ENCODE results near the gene PRICKLE3.

The PRICKLE3 gene

GRCh38 chrX:49160908-49161307 is 25.3 kb downstream of the PRICKLE3 start:
- Histone ChIP-seq H3K9me3 (ENCODE audit: control insufficient read depth, low read length) (no peaks in the 10 kb centered on the region), H3K27me3 (ENCODE audit: control insufficient read depth, insufficient read depth, low read length) (no peaks in the 10 kb centered on the region), H3K9ac (no peak overlapping the region), H3K4me1 (no peaks in the 10 kb centered on the region), H3K36me3 (ENCODE audit: control insufficient read depth, insufficient read depth, low read length) (no peaks in the 10 kb centered on the region), H3K79me2 (no peaks in the 10 kb centered on the region), H3K4me3 (ENCODE audit: low read depth, low read length) (no peak overlapping the region), H3K27ac (no peak overlapping the region), H3K4me2 (ENCODE audit: low read length) (no peak overlapping the region), H2AFZ (no peak overlapping the region)
- TF ChIP-seq CTCF (IDR thresholded peaks at IDR 0.05), result no peak

GRCh38 chrX:49157194-49157593 is 29.0 kb downstream of the PRICKLE3 start:
- Histone ChIP-seq H3K4me2 (ENCODE audit: low read length) (no peak overlapping the region), H3K9ac (no peak overlapping the region)
- TF ChIP-seq CTCF (IDR thresholded peaks at IDR 0.05), result no peak

GRCh38 chrX:49155900-49156837 is 30.0 kb downstream of the PRICKLE3 start:
- H3K4me3 ChIP-seq (ENCODE audit: low read depth, low read length), result peak overlapping the region; percentile 83
- peak overlapping the region; percentile 79 for H2AFZ ChIP-seq
- TF ChIP-seq CTCF (IDR thresholded peaks at IDR 0.05), result peak; percentile 83
- H3K4me2 ChIP-seq (ENCODE audit: low read length), result peak overlapping the region; percentile 84
- no peaks in the 10 kb centered on the region for H3K79me2 ChIP-seq
- H3K4me1 ChIP-seq, result no peaks in the 10 kb centered on the region
- H3K9me3 ChIP-seq (ENCODE audit: control insufficient read depth, low read length), result no peaks in the 10 kb centered on the region
- no peaks in the 10 kb centered on the region for H3K36me3 ChIP-seq (ENCODE audit: control insufficient read depth, insufficient read depth, low read length)
- no peak overlapping the region for H3K9ac ChIP-seq
- peak overlapping the region; percentile 98 for H3K27ac ChIP-seq
- H3K27me3 ChIP-seq (ENCODE audit: control insufficient read depth, insufficient read depth, low read length), result no peaks in the 10 kb centered on the region

More at GRCh38 chrX:49157194-49157593, 29.0 kb downstream of the PRICKLE3 start:
- Histone ChIP-seq H3K27ac (no peak overlapping the region), H3K79me2 (no peaks in the 10 kb centered on the region), H2AFZ (no peak overlapping the region), H3K27me3 (ENCODE audit: control insufficient read depth, insufficient read depth, low read length) (no peaks in the 10 kb centered on the region), H3K4me1 (no peaks in the 10 kb centered on the region), H3K9me3 (ENCODE audit: control insufficient read depth, low read length) (no peaks in the 10 kb centered on the region), H3K36me3 (ENCODE audit: control insufficient read depth, insufficient read depth, low read length) (no peaks in the 10 kb centered on the region), H3K4me3 (ENCODE audit: low read depth, low read length) (no peak overlapping the region)

GRCh38 chrX:49155243-49155899 is 30.8 kb downstream of the PRICKLE3 start:
- Histone ChIP-seq H3K79me2 (no peaks in the 10 kb centered on the region), H3K27ac (peak overlapping the region; percentile 98), H3K4me3 (ENCODE audit: low read depth, low read length) (peak overlapping the region; percentile 83), H3K4me2 (ENCODE audit: low read length) (peak overlapping the region; percentile 84), H3K9ac (no peak overlapping the region), H3K27me3 (ENCODE audit: control insufficient read depth, insufficient read depth, low read length) (no peaks in the 10 kb centered on the region), H3K4me1 (no peaks in the 10 kb centered on the region), H2AFZ (peak overlapping the region; percentile 79), H3K36me3 (ENCODE audit: control insufficient read depth, insufficient read depth, low read length) (no peaks in the 10 kb centered on the region), H3K9me3 (ENCODE audit: control insufficient read depth, low read length) (no peaks in the 10 kb centered on the region)
- TF ChIP-seq CTCF (IDR thresholded peaks at IDR 0.05), result no peak
